HepG2 (cell line): ENCODE data around the gene HAND1.

Experiments used
- TF ChIP-seq, protein P1 (sequence below): sonication (generic); formaldehyde crosslinking; IDR thresholded peaks from 2 replicates; pipeline ENCODE4 v1.5.0; 2020; ENCODE audit warnings: mild to moderate bottlenecking, missing genetic modification reagents, moderate library complexity
- TF ChIP-seq, protein P2 (sequence below): sonication (generic); formaldehyde crosslinking; conservative IDR thresholded peaks from 2 replicates; pipeline ENCODE4 v1.4.0; 2020; ENCODE audit warnings: missing genetic modification reagents
- TF ChIP-seq, protein P3 (sequence below): sonication (generic); formaldehyde crosslinking; IDR thresholded peaks from 2 replicates; pipeline ENCODE4 v1.4.0; 2020; ENCODE audit warnings: missing genetic modification reagents

DNA sequence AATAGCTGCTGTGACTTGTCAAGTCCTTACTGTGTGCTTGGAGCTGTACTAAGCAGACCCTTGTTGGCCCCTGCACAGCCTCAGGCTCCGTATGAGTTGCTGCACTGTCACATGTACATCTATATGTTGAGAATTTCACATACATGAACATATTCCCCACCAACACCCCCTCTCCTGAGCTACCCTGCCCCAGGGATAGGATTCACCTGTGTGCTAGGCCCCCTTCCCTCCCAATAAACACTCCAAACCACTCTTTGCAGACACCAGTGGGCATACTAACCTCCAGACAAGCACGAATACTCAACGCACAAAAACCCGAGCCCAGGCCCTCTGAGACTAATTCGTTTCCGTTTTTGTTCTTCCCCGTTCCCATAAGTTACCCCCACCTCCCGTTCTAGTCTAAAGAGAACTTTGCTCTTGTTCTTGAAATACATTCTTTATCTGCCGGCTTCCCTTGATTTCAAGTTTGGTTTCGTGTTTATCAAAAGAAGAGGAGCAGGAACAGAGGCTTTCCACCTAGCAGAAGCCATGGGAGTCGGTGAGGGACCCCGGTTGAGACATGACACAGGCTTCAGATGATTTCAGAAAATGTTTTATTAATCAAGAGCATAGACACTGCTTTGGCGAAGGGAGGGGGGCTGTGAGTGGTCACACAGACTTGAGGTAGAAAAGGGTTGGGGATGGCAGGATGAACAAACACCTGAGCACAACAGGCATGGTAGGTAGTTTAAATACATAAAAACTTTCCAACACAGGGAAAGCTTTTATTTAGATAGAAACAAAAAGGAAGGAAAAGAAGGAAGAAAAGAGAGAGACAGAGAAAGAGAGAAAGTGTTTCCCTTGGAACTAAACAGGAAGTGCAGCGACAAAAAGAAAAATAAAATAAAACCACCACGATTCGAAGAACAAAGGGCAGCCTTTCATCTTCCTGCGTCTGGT is 3.4 kb downstream of the HAND1 start:
- TF ChIP-seq, protein P1, sequence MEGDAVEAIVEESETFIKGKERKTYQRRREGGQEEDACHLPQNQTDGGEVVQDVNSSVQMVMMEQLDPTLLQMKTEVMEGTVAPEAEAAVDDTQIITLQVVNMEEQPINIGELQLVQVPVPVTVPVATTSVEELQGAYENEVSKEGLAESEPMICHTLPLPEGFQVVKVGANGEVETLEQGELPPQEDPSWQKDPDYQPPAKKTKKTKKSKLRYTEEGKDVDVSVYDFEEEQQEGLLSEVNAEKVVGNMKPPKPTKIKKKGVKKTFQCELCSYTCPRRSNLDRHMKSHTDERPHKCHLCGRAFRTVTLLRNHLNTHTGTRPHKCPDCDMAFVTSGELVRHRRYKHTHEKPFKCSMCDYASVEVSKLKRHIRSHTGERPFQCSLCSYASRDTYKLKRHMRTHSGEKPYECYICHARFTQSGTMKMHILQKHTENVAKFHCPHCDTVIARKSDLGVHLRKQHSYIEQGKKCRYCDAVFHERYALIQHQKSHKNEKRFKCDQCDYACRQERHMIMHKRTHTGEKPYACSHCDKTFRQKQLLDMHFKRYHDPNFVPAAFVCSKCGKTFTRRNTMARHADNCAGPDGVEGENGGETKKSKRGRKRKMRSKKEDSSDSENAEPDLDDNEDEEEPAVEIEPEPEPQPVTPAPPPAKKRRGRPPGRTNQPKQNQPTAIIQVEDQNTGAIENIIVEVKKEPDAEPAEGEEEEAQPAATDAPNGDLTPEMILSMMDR (CRISPR knock-in tag), result no peak
- TF ChIP-seq, protein P2, sequence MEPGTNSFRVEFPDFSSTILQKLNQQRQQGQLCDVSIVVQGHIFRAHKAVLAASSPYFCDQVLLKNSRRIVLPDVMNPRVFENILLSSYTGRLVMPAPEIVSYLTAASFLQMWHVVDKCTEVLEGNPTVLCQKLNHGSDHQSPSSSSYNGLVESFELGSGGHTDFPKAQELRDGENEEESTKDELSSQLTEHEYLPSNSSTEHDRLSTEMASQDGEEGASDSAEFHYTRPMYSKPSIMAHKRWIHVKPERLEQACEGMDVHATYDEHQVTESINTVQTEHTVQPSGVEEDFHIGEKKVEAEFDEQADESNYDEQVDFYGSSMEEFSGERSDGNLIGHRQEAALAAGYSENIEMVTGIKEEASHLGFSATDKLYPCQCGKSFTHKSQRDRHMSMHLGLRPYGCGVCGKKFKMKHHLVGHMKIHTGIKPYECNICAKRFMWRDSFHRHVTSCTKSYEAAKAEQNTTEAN, result no peak
- TF ChIP-seq, protein P3, sequence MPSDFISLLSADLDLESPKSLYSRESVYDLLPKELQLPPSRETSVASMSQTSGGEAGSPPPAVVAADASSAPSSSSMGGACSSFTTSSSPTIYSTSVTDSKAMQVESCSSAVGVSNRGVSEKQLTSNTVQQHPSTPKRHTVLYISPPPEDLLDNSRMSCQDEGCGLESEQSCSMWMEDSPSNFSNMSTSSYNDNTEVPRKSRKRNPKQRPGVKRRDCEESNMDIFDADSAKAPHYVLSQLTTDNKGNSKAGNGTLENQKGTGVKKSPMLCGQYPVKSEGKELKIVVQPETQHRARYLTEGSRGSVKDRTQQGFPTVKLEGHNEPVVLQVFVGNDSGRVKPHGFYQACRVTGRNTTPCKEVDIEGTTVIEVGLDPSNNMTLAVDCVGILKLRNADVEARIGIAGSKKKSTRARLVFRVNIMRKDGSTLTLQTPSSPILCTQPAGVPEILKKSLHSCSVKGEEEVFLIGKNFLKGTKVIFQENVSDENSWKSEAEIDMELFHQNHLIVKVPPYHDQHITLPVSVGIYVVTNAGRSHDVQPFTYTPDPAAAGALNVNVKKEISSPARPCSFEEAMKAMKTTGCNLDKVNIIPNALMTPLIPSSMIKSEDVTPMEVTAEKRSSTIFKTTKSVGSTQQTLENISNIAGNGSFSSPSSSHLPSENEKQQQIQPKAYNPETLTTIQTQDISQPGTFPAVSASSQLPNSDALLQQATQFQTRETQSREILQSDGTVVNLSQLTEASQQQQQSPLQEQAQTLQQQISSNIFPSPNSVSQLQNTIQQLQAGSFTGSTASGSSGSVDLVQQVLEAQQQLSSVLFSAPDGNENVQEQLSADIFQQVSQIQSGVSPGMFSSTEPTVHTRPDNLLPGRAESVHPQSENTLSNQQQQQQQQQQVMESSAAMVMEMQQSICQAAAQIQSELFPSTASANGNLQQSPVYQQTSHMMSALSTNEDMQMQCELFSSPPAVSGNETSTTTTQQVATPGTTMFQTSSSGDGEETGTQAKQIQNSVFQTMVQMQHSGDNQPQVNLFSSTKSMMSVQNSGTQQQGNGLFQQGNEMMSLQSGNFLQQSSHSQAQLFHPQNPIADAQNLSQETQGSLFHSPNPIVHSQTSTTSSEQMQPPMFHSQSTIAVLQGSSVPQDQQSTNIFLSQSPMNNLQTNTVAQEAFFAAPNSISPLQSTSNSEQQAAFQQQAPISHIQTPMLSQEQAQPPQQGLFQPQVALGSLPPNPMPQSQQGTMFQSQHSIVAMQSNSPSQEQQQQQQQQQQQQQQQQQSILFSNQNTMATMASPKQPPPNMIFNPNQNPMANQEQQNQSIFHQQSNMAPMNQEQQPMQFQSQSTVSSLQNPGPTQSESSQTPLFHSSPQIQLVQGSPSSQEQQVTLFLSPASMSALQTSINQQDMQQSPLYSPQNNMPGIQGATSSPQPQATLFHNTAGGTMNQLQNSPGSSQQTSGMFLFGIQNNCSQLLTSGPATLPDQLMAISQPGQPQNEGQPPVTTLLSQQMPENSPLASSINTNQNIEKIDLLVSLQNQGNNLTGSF (CRISPR knock-in tag), result no peak
